DOHH2 (cell line): ENCODE data around the gene CHST10.

ENCODE experiments used
- EZH2phosphoT487 ChIP-seq: fragments of 200-600 bp; sonication (generic); IDR thresholded peaks from 2 replicates; pipeline ENCODE4 v1.6.1; 2017; ENCODE audit warnings: borderline replicate concordance, mild to moderate bottlenecking, antibody characterized with exemption, low read length, moderate library complexity, mixed read lengths
- TF ChIP-seq, protein P1 (sequence below): fragments of 200-600 bp; sonication (generic); IDR thresholded peaks from one replicate; pipeline ENCODE4 v1.5.1; 2014; ENCODE audit warnings: antibody characterized with exemption, mild to moderate bottlenecking, low read depth, low read length; ENCODE audit not compliant: poor library complexity, severe bottlenecking

DNA sequence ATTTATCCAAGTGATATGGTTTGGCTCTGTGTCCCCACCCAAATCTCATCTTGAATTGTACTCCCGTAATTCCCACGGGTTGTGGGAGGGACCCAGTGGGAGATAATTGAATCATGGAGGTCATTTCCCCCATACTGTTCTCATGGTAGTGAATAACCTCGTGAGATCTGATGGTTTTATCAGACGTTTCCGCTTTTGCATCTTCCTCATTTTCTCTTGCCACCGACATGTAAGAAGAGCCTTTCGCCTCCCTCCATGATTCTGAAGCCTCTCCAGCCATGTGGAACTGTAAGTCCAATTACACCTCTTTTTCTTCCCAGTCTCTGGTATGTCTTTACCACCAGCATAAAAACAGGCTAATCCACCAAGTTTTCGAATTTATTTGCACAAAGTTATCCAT lies 20.3 kb upstream of the CHST10 start:
- TF ChIP-seq, protein P1, sequence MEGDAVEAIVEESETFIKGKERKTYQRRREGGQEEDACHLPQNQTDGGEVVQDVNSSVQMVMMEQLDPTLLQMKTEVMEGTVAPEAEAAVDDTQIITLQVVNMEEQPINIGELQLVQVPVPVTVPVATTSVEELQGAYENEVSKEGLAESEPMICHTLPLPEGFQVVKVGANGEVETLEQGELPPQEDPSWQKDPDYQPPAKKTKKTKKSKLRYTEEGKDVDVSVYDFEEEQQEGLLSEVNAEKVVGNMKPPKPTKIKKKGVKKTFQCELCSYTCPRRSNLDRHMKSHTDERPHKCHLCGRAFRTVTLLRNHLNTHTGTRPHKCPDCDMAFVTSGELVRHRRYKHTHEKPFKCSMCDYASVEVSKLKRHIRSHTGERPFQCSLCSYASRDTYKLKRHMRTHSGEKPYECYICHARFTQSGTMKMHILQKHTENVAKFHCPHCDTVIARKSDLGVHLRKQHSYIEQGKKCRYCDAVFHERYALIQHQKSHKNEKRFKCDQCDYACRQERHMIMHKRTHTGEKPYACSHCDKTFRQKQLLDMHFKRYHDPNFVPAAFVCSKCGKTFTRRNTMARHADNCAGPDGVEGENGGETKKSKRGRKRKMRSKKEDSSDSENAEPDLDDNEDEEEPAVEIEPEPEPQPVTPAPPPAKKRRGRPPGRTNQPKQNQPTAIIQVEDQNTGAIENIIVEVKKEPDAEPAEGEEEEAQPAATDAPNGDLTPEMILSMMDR = no peak
- no peak for TF ChIP-seq EZH2phosphoT487
